HepG2 (cell line): ENCODE data around the gene KRTAP2-3. TPM values are rescaled to one million over a fixed set of nuclear protein-coding genes. Genes with fewer than 3 reads are reported as not detected.

Source experiments
- ATAC-seq: fragments of 200-7000 bp; cut with Tn5 transposase; 3 replicates; pipeline ENCODE4 v1.9.1; 2020; ENCODE audit warnings: mild to moderate bottlenecking, moderate library complexity
- BruUV-seq: library from RNA; stranded (reverse); fragments of 400-500 nt; replicated peaks from 2 replicates; lab custom pipeline; 2021; lab: Mats Ljungman, UMichigan
- CTCF ChIA-PET: fragments of 300-600 bp; formaldehyde crosslinking; extraction: SDS; loops from one replicate; lab custom pipeline; 2021; ENCODE audit warnings: low total read pairs, inconsistent platforms, low intra/inter-chr PET ratio; lab: Yijun Ruan, JAX
- POLR2A ChIA-PET: fragments of 350-600 bp; sonication (Branson Sonifier 250); formaldehyde crosslinking; loops from one replicate; lab custom pipeline; 2020; ENCODE audit warnings: antibody characterized with exemption, inconsistent platforms; lab: Yijun Ruan, JAX
- DNase-seq: peaks from one replicate; pipeline ENCODE4 v3.0.0-alpha.2; 2015; ENCODE audit warnings: low spot score
- FAIRE-seq: peaks from 3 replicates; lab custom pipeline; 2011; peaks lifted over from hg19 to GRCh38; lab: Jason Lieb, UNC
- H2AFZ ChIP-seq: one replicate; pipeline ENCODE4 v1.6.1; 2011; ENCODE audit warnings: low read length, inconsistent platforms
- H3K27ac ChIP-seq: fragments of 300-600 bp; 3 replicates; pipeline ENCODE4 v1.8.0; 2011; ENCODE audit warnings: mixed run types, mild to moderate bottlenecking, mixed read lengths, low read length, inconsistent platforms; ENCODE audit not compliant: insufficient read depth; ENCODE audit errors: extremely low read length
- H3K27me3 ChIP-seq, 2 experiments: fragments of 200-600 bp in 1 of 2; 2 replicates in 1 of 2; 3 replicates in 1 of 2; pipeline versions ENCODE4 v1.6.0 to v1.8.0; 2011; ENCODE audit warnings: low read length in 2 of 2, mild to moderate bottlenecking in 2 of 2, moderate library complexity in 2 of 2, inconsistent platforms in 1 of 2; ENCODE audit not compliant: insufficient read depth in 2 of 2, control insufficient read depth in 1 of 2
- H3K36me3 ChIP-seq, 2 experiments: fragments of 200-600 bp in 1 of 2; replicated peaks in 1 of 2; 2 replicates in 1 of 2; 3 replicates in 1 of 2; pipeline versions ENCODE4 v1.5.1 to v1.8.0; 2011; ENCODE audit warnings: low read length in 2 of 2, inconsistent platforms in 1 of 2; ENCODE audit not compliant: insufficient read depth in 2 of 2, control insufficient read depth in 1 of 2
- H3K4me1 ChIP-seq: 2 replicates; pipeline ENCODE4 v1.5.1; 2012; ENCODE audit warnings: low read length, inconsistent platforms; ENCODE audit not compliant: insufficient read depth
- H3K4me2 ChIP-seq: 2 replicates; pipeline ENCODE4 v1.6.0; 2011; ENCODE audit warnings: low read depth, low read length, inconsistent platforms
- H3K4me3 ChIP-seq, 3 experiments: fragments of 200-600 bp in 1 of 3; sonication (generic), shearing (Covaris generic) in 1 of 3; replicated peaks in 1 of 3; 2 replicates each; pipeline ENCODE4 v1.5.1; 2011 to 2016; ENCODE audit warnings: low read length in 3 of 3, inconsistent platforms in 2 of 3, low read depth in 2 of 3, mild to moderate bottlenecking in 2 of 3, control low read depth in 1 of 3, mixed read lengths in 1 of 3; ENCODE audit not compliant: insufficient read depth in 1 of 3
- H3K79me2 ChIP-seq: one replicate; pipeline ENCODE4 v1.6.1; 2011; ENCODE audit warnings: low read length, inconsistent platforms; ENCODE audit not compliant: insufficient read depth
- H3K9ac ChIP-seq: 2 replicates; pipeline ENCODE4 v1.6.0; 2011; ENCODE audit warnings: mild to moderate bottlenecking, low read depth, low read length, inconsistent platforms; ENCODE audit not compliant: insufficient read depth
- H3K9me3 ChIP-seq: 2 replicates; pipeline ENCODE4 v1.5.1; 2012; ENCODE audit warnings: mild to moderate bottlenecking, low read length
- H4K20me1 ChIP-seq: 2 replicates; pipeline ENCODE4 v1.6.0; 2011; ENCODE audit warnings: inconsistent platforms, mild to moderate bottlenecking, low read length, moderate library complexity; ENCODE audit not compliant: insufficient read depth
- AGO1 ChIP-seq: fragments of 200-400 bp; formaldehyde crosslinking; IDR thresholded peaks from 2 replicates; pipeline ENCODE4 v1.6.1; 2017; ENCODE audit warnings: mild to moderate bottlenecking, low read depth, low read length, moderate library complexity; ENCODE audit not compliant: poor library complexity, severe bottlenecking
- BORCS8-MEF2B ChIP-seq: sonication (generic); formaldehyde crosslinking; IDR thresholded peaks from 2 replicates; pipeline ENCODE4 v1.8.0; 2022; ENCODE audit warnings: mild to moderate bottlenecking, missing genetic modification reagents
- BRD4 ChIP-seq: sonication (generic); formaldehyde crosslinking; IDR thresholded peaks from 2 replicates; pipeline ENCODE4 v1.4.0; 2020; ENCODE audit warnings: missing genetic modification reagents
- GATAD1 ChIP-seq: IDR thresholded peaks from 2 replicates; pipeline ENCODE4 v1.6.1; 2016; ENCODE audit warnings: missing genetic modification reagents, missing compliant biosample characterization
- NFIB ChIP-seq: sonication (generic); formaldehyde crosslinking; IDR thresholded peaks from 2 replicates; pipeline ENCODE4 v1.9.0; 2021; ENCODE audit warnings: missing genetic modification reagents, mild to moderate bottlenecking, borderline replicate concordance
- RBM22 ChIP-seq: fragments of 200-400 bp; formaldehyde crosslinking; optimal IDR thresholded peaks from 2 replicates; pipeline ENCODE3; 2017; ENCODE audit warnings: mild to moderate bottlenecking, low read length, moderate library complexity
- TBX2 ChIP-seq: sonication (generic); formaldehyde crosslinking; IDR thresholded peaks from 2 replicates; pipeline ENCODE4 v1.5.0; 2020; ENCODE audit warnings: missing genetic modification reagents, mild to moderate bottlenecking, borderline replicate concordance
- TFE3 ChIP-seq: IDR thresholded peaks from 2 replicates; pipeline ENCODE4 v1.6.1; 2016
- ZNF879 ChIP-seq: sonication (generic); formaldehyde crosslinking; IDR thresholded peaks from 2 replicates; pipeline ENCODE4 v1.8.1; 2023; ENCODE audit warnings: missing genetic modification reagents
- WGBS: methylation state at CpG from one replicate; pipeline ENCODE4 v1.1.6; 2017; ENCODE audit warnings: low lambda C conversion rate; 5-methylcytosine and 5-hydroxymethylcytosine counted together
- in situ Hi-C: cut with HindIII; loops from 2 replicates; pipeline ENCODE4 v1.10.0; 2017; ENCODE audit warnings: low pct_unique_long_range_greater_than_20kb; ENCODE audit not compliant: extremely low pct_ligation_motif_present
- intact Hi-C: fragments of 100-400 bp; cut with micrococcal nuclease; formaldehyde crosslinking; loops from one replicate; pipeline ENCODE4 v1.10.0; 2022; ENCODE audit not compliant: unreplicated experiment
- polyA plus RNA-seq, 8 experiments: library from polyadenylated mRNA; depleted of rRNA in 3 of 8; stranded (reverse) in 7 of 8; unstranded in 1 of 8; fragments of >200 nt; fragmentation: Illumina TruSeq in 4 of 8; extraction: Trizol in 4 of 8; gene quantifications; 2 replicates each; pipeline versions ENCODE4 v1.2.1 to v1.2.3, GENCODE V29; 2011 to 2016; ENCODE audit warnings: low read depth in 4 of 8, missing spikeins in 1 of 8, mixed read lengths in 1 of 8; ENCODE audit not compliant: insufficient read depth in 1 of 8
- total RNA-seq, 5 experiments: library from RNA; depleted of rRNA; stranded (reverse); fragments of >200 nt; fragmentation: Illumina TruSeq; extraction: Trizol; gene quantifications; 2 replicates each; pipeline ENCODE4 v1.2.3, GENCODE V29; 2016; ENCODE audit warnings: low read depth in 1 of 5

Gene KRTAP2-3
- total and polyA plus RNA-seq, 2 of the 13 experiments (the other 11 are each of a cell fraction or from before 2014, with no cell fraction given) = 0.25 TPM; not detected in 1

GRCh38 chr17:41019415-41019814, 40.5 kb downstream of the KRTAP2-3 start:
- intact Hi-C loops = no loop called here
- 96% methylated on average over 3 of the region's 3 CpGs for WGBS
- no TSS peak for BruUV-seq
- H3K4me2 ChIP-seq = no peak overlapping the region
- TF ChIP-seq NFIB (CRISPR knock-in tag) = no peak
- TF ChIP-seq BRD4 = no peak
- TF ChIP-seq GATAD1 (CRISPR knock-in tag) = no peak
- no peak for TF ChIP-seq ZNF879 (CRISPR knock-in tag)
- no peak for TF ChIP-seq BORCS8-MEF2B (CRISPR knock-in tag)
- no peak for TF ChIP-seq TBX2 (CRISPR knock-in tag)
- TF ChIP-seq RBM22 = no peak
- no peak for TF ChIP-seq AGO1
- no peak for TF ChIP-seq TFE3
- TF ChIP-seq, all 625 proteins: peak for 0
- Histone ChIP-seq H3K4me3 (no peak overlapping the region), H4K20me1 (no peaks in the 10 kb centered on the region), H3K4me1 (peaks cover 34% of the 10 kb centered on the region), H3K27me3 (no peaks in the 10 kb centered on the region), H3K9ac (no peak overlapping the region), H3K9me3 (no peaks in the 10 kb centered on the region; the same call in 1 of the 2 replicates), H3K27ac (no peak overlapping the region), H3K79me2 (no peaks in the 10 kb centered on the region), H2AFZ (no peak overlapping the region), H3K36me3 (no peaks in the 10 kb centered on the region)
- POLR2A ChIA-PET = interaction anchor here (1.3 kb wide), 1 partner anchor 10 kb away, joined by 4 read pairs; no protein-coding TSS in a partner anchor
- in situ Hi-C loops = no loop called here
- no peak for FAIRE-seq
- no peak for DNase-seq
- ATAC-seq = no peak
- CTCF ChIA-PET = no interaction called here
